ENCODE data around the gene EBNA1BP2. TPM values are rescaled to one million over a fixed set of nuclear protein-coding genes. Genes with fewer than 3 reads are reported as not detected.

Gene EBNA1BP2
- total RNA-seq, 1 donor: 50.7 TPM

DNA sequence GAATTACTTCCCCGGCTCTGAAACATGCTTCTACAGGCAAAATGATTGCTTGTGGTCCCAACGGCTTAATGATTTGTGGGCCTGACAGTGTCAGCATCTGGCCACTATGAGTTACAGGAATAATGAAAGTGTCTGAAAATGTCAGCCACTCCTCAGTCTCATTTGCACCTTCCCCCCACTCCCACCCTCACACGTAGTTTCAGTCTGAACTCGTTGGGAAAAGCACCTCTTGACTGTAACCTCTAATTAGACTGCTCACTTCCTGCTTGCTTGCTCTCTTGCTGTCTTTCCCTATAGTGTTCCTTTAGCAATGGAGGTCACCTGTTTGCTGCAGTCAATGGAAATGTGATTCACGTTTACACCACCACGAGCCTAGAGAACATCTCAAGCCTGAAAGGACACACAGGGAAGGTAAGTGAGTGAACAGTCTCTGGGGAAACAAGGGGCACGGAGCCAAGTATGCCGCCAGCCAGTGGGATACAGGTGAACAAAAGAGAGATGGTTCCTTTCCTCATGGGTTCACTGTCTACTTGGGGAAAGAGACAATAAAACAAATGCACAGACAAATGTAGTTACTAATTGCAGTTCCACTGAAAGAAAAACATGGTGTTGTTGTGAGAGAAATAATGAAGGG, 27.1 kb upstream of the EBNA1BP2 start:
- H2AFZ ChIP-seq (ENCODE audit: low read length): peak overlapping the region; percentile 46
- H3K4me2 ChIP-seq (ENCODE audit: insufficient read depth, low read length): no peak overlapping the region
- no peaks in the 10 kb centered on the region for H3K4me1 ChIP-seq (ENCODE audit: insufficient read depth, low read length)
- no peaks in the 10 kb centered on the region for H3K79me2 ChIP-seq (ENCODE audit: insufficient read depth, low read length)
- no peaks in the 10 kb centered on the region for H3K27me3 ChIP-seq (ENCODE audit: insufficient read depth, low read length)
- no peak overlapping the region for H3K27ac ChIP-seq (ENCODE audit: low read depth, low read length)
- no peaks in the 10 kb centered on the region for H3K9me3 ChIP-seq (ENCODE audit: low read depth, low read length)
- H3K36me3 ChIP-seq (ENCODE audit: insufficient read depth, low read length): no peaks in the 10 kb centered on the region
- H3K4me3 ChIP-seq (ENCODE audit: insufficient read depth, low read length): no peak overlapping the region
- TF ChIP-seq, protein P1, sequence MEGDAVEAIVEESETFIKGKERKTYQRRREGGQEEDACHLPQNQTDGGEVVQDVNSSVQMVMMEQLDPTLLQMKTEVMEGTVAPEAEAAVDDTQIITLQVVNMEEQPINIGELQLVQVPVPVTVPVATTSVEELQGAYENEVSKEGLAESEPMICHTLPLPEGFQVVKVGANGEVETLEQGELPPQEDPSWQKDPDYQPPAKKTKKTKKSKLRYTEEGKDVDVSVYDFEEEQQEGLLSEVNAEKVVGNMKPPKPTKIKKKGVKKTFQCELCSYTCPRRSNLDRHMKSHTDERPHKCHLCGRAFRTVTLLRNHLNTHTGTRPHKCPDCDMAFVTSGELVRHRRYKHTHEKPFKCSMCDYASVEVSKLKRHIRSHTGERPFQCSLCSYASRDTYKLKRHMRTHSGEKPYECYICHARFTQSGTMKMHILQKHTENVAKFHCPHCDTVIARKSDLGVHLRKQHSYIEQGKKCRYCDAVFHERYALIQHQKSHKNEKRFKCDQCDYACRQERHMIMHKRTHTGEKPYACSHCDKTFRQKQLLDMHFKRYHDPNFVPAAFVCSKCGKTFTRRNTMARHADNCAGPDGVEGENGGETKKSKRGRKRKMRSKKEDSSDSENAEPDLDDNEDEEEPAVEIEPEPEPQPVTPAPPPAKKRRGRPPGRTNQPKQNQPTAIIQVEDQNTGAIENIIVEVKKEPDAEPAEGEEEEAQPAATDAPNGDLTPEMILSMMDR (IDR thresholded peaks at IDR 0.05; ENCODE audit: extremely low read depth, low read depth, low read length): no peak
- H4K20me1 ChIP-seq (ENCODE audit: insufficient read depth, low read length): no peaks in the 10 kb centered on the region
- DNase-seq (ENCODE audit: insufficient read length, low spot score, missing footprints): no peak

DNA sequence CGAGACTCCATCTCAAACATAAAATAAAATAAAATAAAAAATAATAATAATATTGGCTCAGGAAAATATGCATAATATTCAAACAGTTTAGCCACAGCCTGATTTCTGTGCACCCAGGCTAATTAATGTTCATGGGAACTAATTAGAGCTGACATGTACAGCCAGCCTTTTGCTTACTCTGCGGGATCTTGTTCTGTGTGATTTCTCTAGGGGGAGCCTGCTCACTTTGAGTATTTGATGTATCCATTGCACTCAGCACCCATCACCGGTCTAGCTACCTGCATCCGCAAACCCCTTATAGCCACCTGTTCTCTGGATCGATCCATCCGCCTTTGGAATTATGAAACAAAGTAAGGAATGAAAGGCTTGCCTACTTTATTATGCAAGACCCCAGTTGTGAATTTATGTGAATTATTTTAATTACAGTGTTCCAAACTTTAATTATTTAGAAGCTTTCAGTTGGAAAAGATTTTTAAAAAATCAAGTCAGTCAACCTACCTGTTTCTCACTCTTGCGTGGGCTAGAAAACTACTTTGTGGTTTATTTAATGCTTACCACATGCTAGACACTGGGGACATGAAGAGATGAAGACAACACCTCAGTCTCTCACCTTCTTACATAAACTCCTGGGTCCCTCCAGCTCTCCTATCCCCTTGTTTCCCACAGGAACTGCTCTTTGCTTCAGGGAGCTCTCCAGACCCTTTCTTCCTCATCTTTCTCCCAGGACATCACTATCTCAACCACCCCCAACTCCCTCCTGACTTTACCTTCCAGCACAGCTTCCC, 25.4 kb upstream of the EBNA1BP2 start:
- Histone ChIP-seq H3K79me2 (ENCODE audit: insufficient read depth, low read length) (no peaks in the 10 kb centered on the region), H3K4me1 (ENCODE audit: insufficient read depth, low read length) (no peaks in the 10 kb centered on the region), H3K27ac (ENCODE audit: low read depth, low read length) (no peak overlapping the region), H3K4me2 (ENCODE audit: insufficient read depth, low read length) (no peak overlapping the region), H3K27me3 (ENCODE audit: insufficient read depth, low read length) (no peaks in the 10 kb centered on the region), H2AFZ (ENCODE audit: low read length) (no peak overlapping the region), H3K4me3 (ENCODE audit: insufficient read depth, low read length) (no peak overlapping the region), H3K9me3 (ENCODE audit: low read depth, low read length) (no peaks in the 10 kb centered on the region), H4K20me1 (ENCODE audit: insufficient read depth, low read length) (no peaks in the 10 kb centered on the region), H3K36me3 (ENCODE audit: insufficient read depth, low read length) (no peaks in the 10 kb centered on the region)
- TF ChIP-seq, protein P1 (IDR thresholded peaks at IDR 0.05; ENCODE audit: extremely low read depth, low read depth, low read length): no peak
- no peak for DNase-seq (ENCODE audit: insufficient read length, low spot score, missing footprints)

DNA sequence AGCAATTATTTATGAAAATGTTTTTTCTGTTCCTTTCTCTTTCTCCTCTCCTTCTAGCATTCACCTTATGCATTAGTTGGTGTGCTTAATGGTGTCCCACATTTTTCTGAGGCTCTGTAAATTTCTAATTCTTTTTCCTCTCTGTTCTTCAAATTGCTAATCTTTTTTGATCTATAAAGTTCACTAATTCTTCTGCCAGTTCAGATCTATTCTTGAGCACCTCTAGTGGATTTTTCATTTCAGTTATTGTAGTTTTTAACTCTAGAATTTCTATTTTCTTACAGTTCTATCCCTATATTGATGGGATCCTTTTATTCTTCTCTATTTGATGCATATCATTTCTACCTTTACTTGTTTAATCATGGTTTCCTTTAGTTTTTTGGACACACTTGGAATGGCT, 22.4 kb upstream of the EBNA1BP2 start:
- H3K27me3 ChIP-seq (ENCODE audit: insufficient read depth, low read length): no peaks in the 10 kb centered on the region
- TF ChIP-seq, protein P1 (IDR thresholded peaks at IDR 0.05; ENCODE audit: extremely low read depth, low read depth, low read length): no peak
- no peak for DNase-seq (ENCODE audit: insufficient read length, low spot score, missing footprints)
- no peak overlapping the region for H2AFZ ChIP-seq (ENCODE audit: low read length)
- H3K4me2 ChIP-seq (ENCODE audit: insufficient read depth, low read length): no peak overlapping the region
- no peaks in the 10 kb centered on the region for H3K4me1 ChIP-seq (ENCODE audit: insufficient read depth, low read length)
- H4K20me1 ChIP-seq (ENCODE audit: insufficient read depth, low read length): no peaks in the 10 kb centered on the region
- H3K27ac ChIP-seq (ENCODE audit: low read depth, low read length): no peak overlapping the region
- no peak overlapping the region for H3K4me3 ChIP-seq (ENCODE audit: insufficient read depth, low read length)
- no peaks in the 10 kb centered on the region for H3K79me2 ChIP-seq (ENCODE audit: insufficient read depth, low read length)
- H3K9me3 ChIP-seq (ENCODE audit: low read depth, low read length): no peaks in the 10 kb centered on the region
- no peaks in the 10 kb centered on the region for H3K36me3 ChIP-seq (ENCODE audit: insufficient read depth, low read length)

DNA sequence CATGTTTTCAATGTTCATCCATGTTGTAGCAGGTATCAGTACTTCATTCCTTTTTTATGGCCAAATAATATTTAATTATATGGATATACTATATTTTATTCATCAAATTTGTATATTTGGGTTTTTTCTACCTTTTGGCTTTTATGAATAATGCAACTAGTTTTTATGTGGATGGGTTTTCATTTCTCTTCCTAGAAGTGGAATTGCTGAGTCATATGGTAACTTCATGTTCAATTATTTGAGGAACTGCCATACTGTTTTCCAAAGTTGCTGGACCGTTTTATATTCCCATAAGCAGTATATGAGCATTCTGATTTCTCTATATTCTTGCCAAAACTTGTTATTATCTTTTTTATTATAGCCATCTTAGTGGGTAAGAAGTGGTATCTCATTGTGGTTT, 16.0 kb upstream of the EBNA1BP2 start:
- Histone ChIP-seq H3K4me2 (ENCODE audit: insufficient read depth, low read length) (no peak overlapping the region), H3K4me3 (ENCODE audit: insufficient read depth, low read length) (no peak overlapping the region), H3K9me3 (ENCODE audit: low read depth, low read length) (no peaks in the 10 kb centered on the region), H3K27ac (ENCODE audit: low read depth, low read length) (no peak overlapping the region), H3K36me3 (ENCODE audit: insufficient read depth, low read length) (no peaks in the 10 kb centered on the region), H3K4me1 (ENCODE audit: insufficient read depth, low read length) (no peaks in the 10 kb centered on the region), H3K27me3 (ENCODE audit: insufficient read depth, low read length) (no peaks in the 10 kb centered on the region), H4K20me1 (ENCODE audit: insufficient read depth, low read length) (no peaks in the 10 kb centered on the region), H2AFZ (ENCODE audit: low read length) (no peak overlapping the region), H3K79me2 (ENCODE audit: insufficient read depth, low read length) (no peaks in the 10 kb centered on the region)
- TF ChIP-seq, protein P1 (IDR thresholded peaks at IDR 0.05; ENCODE audit: extremely low read depth, low read depth, low read length): no peak
- DNase-seq (ENCODE audit: insufficient read length, low spot score, missing footprints): no peak

Data from osteoblast (primary cell).